ENCODE data around the gene POLR3K. TPM values are rescaled to one million over a fixed set of nuclear protein-coding genes. Genes with fewer than 3 reads are reported as not detected.

The POLR3K gene
- total RNA-seq, 1 donor from 2014 or later, result 12.1 TPM

DNA sequence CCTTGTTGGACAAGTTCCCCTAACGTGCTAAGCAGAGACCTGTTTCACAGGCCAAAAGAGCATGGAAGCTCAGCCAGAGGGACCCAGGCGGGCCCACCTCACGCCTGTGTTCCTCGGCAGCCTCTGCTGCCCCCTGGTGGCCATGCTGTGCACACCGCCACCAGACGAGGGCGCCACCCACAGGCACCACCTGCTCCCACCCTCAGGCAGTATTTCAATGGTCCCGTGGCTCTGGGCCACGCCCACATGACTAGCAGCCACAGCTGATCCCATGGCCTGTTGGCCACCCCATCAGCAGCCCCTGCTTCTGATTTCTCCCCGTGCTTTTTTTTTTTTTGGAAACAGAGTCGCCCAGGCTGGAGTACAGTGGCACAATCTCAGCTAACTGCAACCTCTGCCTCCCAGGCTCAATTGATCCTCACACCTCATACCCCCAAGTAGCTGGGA lies 43.5 kb upstream of the POLR3K start:
- no peak overlapping the region for H3K27ac ChIP-seq
- TF ChIP-seq, protein P1, sequence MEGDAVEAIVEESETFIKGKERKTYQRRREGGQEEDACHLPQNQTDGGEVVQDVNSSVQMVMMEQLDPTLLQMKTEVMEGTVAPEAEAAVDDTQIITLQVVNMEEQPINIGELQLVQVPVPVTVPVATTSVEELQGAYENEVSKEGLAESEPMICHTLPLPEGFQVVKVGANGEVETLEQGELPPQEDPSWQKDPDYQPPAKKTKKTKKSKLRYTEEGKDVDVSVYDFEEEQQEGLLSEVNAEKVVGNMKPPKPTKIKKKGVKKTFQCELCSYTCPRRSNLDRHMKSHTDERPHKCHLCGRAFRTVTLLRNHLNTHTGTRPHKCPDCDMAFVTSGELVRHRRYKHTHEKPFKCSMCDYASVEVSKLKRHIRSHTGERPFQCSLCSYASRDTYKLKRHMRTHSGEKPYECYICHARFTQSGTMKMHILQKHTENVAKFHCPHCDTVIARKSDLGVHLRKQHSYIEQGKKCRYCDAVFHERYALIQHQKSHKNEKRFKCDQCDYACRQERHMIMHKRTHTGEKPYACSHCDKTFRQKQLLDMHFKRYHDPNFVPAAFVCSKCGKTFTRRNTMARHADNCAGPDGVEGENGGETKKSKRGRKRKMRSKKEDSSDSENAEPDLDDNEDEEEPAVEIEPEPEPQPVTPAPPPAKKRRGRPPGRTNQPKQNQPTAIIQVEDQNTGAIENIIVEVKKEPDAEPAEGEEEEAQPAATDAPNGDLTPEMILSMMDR (IDR thresholded peaks at IDR 0.05), result peak; percentile 98
- peaks cover 21% of the 10 kb centered on the region for H3K36me3 ChIP-seq
- ATAC-seq (peak; percentile 92 to 95), DNase-seq (peak; percentile 95)
- H3K27me3 ChIP-seq (ENCODE audit: low read depth), result no peaks in the 10 kb centered on the region
- no peaks in the 10 kb centered on the region for H3K9me3 ChIP-seq
- H3K4me3 ChIP-seq, result no peak overlapping the region
- intact Hi-C loops (cut with DNase I), result no loop called here
- peaks cover 25% of the 10 kb centered on the region for H3K4me1 ChIP-seq

DNA sequence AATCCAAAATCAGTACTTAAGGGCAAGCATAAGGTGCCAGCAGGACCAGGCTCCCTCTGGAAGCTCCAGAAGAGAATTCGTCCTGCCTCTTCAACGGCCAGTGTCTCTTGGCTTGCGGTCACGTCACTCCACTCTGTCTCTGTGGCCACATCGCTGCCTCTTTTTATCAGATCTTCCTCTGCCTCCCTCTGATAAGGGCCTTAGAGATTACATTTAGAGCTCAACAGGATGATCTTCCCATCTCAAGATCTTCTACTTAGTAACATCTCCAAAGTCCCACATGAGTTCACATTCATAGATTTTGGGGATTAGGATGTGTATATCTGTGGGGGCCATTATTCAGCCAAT lies 41.5 kb upstream of the POLR3K start:
- Histone ChIP-seq H3K9me3 (no peaks in the 10 kb centered on the region), H3K36me3 (peaks cover 32% of the 10 kb centered on the region), H3K4me3 (no peak overlapping the region), H3K27ac (no peak overlapping the region), H3K27me3 (ENCODE audit: low read depth) (no peaks in the 10 kb centered on the region), H3K4me1 (peaks cover 14% of the 10 kb centered on the region)
- ATAC-seq (no peak), DNase-seq (no peak)
- intact Hi-C loops (cut with DNase I), result no loop called here
- TF ChIP-seq, protein P1 (IDR thresholded peaks at IDR 0.05), result no peak

DNA sequence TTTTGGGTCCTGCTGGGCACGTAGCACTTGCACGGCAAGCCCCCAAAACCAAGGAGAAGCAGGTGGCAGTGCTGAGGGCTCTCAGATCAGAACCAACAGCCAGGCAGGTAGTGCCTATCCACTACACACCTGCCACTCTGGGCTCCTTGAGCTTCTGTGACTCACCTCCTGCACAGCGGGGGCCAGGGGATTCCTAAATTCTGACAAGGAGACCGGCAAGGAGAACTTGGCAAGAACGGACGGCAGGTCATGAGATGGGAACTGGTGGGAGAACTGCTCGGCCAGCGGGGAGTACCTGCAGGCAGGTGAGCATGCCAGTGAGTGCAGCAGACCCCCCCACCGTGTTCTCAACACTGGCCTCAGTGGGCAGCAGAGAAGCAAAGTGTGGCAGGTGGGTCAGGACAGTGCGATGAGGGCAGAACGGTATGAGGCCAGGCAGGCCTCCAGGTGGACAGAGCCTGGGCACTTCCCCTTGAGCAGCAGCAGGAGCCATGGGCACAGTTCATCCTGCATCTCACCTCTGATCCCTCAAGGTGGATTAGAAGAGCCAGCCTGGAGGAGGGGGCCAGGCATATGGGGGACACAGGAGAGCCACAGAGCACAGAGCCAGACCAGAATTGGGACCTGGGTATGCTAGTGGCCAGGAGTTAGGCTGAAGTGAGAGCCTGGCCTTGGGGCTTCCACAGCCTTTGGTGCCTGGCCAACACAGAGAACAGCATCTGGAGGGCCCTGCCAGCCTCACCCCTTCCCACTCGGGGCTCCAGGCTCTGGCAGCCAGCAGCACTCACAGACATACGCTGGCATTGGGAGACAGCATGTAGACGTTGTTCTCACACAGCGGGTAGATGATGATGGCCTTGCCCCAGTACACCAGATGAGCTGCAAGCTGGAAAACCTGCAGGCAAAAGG lies 39.3 kb upstream of the POLR3K start:
- Histone ChIP-seq H3K9me3 (no peaks in the 10 kb centered on the region), H3K36me3 (peaks cover 44% of the 10 kb centered on the region), H3K27me3 (ENCODE audit: low read depth) (no peaks in the 10 kb centered on the region), H3K27ac (no peak overlapping the region), H3K4me1 (peaks cover 11% of the 10 kb centered on the region), H3K4me3 (no peak overlapping the region)
- DNase-seq, result no peak
- TF ChIP-seq, protein P1 (IDR thresholded peaks at IDR 0.05), result no peak
- intact Hi-C loops (cut with DNase I), result no loop called here
- ATAC-seq, result no peak

DNA sequence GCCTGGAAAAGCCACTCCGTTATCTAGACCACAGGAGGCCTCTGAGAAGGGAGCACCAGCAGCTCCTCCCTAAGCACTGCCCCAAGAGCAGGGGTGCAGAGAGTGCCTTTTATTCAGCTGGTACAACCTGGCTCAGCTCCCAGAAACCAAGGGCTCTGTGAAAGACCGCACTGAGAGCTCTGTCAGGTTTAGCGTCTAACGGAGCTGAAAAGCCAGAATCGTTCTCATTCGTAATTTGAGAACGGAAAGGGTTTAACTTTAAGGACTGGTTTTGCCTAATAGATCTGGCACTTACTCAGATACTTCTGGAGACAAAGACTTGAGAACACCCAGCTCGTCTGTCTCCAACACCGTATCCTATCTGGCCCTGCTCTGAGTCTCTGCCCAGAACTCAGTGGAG lies 38.1 kb upstream of the POLR3K start:
- TF ChIP-seq, protein P1 (IDR thresholded peaks at IDR 0.05), result no peak
- ATAC-seq, result peak in 1 of 2 donors; percentile 31
- intact Hi-C loops (cut with DNase I), result no loop called here
- peaks cover 1% of the 10 kb centered on the region for H3K4me1 ChIP-seq
- H3K36me3 ChIP-seq, result peaks cover 56% of the 10 kb centered on the region
- H3K27me3 ChIP-seq (ENCODE audit: low read depth), result no peaks in the 10 kb centered on the region
- H3K4me3 ChIP-seq, result no peak overlapping the region
- no peak for DNase-seq
- H3K27ac ChIP-seq, result peak overlapping the region; percentile 2
- no peaks in the 10 kb centered on the region for H3K9me3 ChIP-seq

DNA sequence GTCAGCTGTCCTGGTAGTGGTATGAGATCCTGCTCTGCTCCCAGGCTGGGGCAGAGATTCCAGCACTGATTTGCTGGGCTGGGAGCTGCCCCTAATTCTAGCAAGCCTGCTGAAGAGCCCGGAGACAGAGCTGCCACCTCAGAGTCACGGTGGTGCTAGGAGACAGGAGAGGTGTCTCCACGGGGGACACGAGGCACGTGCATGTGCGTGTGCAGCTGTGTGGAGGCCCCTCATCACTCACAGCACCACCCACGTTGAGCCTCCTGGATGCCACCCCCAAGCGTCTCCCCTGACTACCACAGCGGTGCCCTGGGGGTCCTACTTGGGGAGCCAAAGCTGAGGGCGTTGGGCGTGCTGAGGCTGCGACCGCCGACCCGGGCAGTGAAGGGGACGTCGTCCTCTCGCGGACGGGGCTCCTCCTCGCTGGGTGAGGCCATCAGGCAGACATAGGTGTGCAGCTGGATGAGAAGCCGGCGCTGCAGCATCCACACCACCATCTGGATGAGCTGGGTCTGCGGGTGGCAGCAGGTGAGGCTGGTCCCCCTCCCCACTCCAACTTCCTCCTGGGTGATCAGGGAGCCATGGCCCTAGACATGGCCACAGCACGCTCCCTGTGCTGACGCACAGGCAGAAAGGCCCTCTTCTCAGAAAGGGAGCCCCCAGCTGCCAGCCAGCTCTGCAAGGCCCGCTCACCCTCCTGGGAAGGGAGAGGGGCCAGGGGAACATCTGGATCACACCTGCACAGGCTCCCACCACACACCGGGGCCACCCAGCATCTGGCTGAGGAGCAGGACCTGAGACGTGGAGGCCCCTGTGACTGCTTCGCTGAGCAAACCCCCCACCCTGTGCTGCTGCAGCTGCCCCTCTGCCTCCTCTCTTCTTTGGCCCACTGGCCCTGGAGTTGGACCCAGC lies 36.2 kb upstream of the POLR3K start:
- ATAC-seq (no peak), DNase-seq (no peak)
- intact Hi-C loops (cut with DNase I), result no loop called here
- Histone ChIP-seq H3K27ac (no peak overlapping the region), H3K27me3 (ENCODE audit: low read depth) (no peaks in the 10 kb centered on the region), H3K9me3 (no peaks in the 10 kb centered on the region), H3K36me3 (peaks cover 69% of the 10 kb centered on the region), H3K4me1 (peaks cover 20% of the 10 kb centered on the region), H3K4me3 (no peak overlapping the region)
- TF ChIP-seq, protein P1 (IDR thresholded peaks at IDR 0.05), result no peak
